8988T (cell line): ENCODE data around the gene TRERF1.
"Not testable (repeated sequence)": the region's sequence is repeated elsewhere in the genome, so short reads cannot be mapped to it uniquely, and the experiment has no call there.

Source experiments
- DNase-seq: peaks from one replicate; pipeline ENCODE4 v3.0.0; 2011

The TRERF1 gene

DNA sequence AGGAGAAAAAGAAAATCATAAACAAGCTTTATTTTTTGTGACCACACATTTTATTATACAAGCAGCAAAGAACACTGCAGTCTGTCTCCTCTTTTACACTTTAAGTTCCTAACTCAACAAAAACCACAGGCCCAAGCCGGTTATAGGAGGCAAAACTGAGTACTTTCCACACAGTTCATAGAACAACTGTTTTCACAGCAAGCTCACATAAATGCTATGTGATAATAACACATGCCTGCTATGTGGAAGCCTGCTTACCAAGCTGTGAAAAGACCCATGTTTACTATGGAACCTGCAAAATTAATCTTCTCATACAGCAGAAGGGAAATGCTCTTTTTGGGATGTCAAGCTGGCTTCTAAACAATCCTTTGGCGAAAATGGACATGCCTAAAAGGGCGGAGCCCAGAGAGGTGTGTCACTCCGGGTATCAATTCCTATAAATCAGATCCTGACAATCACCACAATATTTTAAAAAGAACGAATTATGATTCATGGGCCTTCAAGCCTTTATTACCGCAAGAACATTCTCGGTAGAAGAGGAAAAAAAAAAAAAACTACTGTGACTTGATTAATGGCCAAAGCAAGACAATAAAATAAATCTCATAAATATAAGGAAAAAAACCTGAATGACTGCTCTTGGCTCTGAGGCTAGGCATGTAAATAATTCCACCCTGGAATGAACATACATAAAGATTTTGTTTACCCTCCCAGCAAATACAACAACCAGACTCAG lies 2.6 kb downstream of the TRERF1 start:
- DNase-seq, result no peak

DNA sequence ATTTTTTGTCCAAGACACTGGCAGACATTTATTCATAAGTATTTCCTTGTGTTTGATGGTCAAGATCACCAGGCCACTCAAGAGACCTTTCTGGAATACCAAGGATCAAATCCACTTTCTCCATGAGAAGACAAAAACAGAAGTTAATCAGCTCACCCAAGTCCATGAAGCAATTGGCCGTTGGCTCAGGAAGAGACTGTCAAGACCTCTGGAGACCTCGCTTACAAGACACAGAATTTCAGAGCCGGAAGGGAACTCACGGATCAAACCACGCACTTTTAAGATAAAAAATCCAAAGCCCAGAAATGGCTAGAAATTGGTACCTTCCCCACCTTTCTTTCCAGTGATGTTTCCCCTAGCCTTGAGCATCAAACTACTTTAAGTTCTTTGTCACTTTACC lies 3.3 kb downstream of the TRERF1 start:
- DNase-seq, result no peak

DNA sequence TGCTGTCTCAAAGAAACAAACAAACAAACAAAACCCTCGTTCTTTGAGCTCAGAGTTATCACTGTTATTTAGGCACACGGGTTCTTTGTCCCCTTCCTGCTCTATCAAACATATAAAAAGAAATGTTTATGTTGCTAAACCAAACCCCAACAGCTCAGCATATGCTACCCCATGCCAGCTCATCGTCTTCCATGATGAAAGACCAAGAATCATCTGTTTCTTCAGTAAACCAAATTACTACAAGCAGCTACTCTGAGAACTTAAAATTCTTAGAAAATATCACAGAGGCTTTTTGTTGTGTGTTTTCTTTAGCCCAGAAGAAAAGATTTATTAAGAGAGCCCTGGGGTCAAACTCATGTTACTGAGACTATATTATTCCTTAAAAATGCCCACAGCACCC lies 4.7 kb downstream of the TRERF1 start:
- no peak for DNase-seq

DNA sequence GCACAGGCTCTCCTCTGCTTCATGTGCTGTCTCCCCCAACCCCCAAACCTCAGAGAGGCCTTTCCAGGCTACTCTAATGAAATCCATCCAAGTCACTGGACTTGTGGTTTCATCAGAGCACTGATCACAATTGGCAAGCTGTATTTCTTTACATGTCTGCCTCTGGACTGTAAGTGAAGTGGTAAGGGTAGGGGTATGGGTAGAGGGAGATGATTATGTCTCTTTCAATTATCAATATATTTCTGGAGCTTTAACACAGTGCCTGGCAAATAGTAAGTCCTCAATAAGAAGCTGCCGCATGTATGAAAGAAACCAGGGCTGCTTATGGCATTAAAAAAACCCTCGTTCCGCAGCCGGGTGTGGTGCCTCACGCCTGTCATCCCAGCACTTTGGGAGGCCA lies 5.4 kb downstream of the TRERF1 start:
- DNase-seq, result no peak

DNA sequence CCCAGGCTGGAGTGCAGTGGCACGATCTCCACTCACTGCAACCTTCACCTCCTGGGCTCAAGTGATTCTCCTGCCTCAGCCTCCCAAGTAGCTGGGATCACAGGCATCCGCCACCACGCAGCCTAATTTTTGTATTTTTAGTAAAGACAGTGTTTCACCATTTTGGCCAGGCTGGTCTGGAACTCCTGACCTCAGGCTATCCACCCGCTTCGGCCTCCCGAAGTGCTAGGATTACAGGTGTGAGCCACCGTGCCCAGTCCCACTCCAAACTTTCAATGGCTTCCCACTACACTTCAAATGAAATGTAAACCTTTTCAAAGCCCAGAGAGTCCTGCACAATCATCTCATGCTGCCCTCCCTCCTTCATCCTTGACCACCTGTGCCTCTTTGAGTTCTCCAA lies 5.8 kb downstream of the TRERF1 start:
- not testable (repeated sequence) for DNase-seq

DNA sequence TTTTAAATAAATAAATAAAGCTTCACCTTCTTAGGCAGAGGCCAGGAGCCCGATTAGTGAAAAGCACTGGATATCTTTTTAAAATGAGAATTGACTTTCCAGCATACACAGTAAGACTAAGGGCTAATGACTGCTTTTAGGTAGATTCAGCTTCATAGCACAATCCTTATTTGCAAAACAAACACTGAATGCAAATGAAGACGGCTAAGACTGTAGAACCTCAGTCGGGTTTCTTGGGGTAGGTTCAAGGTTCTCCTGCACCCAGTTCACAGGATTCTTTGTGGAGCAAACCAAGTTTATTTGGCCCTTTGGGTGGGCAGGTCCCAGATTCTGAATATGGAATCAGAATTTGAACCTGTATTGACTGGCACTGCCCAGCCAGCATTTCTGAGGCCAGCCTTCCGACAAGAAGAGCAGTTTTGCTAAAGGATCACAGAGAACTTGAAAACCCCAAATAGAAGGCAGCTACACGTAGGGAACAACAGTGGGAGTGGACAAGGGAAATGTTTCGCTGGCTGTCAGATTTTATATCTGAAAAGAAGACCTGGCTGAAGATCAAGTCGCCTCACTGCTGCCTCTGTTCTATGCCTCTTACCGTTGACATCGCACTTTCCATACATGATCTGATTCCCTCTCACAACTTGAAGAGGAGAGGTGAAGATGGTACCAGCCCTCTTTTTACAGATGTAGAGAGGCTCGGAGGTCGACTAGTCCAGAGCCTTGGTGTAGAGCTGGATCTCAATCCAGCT lies 8.2 kb downstream of the TRERF1 start:
- DNase-seq, result no peak

DNA sequence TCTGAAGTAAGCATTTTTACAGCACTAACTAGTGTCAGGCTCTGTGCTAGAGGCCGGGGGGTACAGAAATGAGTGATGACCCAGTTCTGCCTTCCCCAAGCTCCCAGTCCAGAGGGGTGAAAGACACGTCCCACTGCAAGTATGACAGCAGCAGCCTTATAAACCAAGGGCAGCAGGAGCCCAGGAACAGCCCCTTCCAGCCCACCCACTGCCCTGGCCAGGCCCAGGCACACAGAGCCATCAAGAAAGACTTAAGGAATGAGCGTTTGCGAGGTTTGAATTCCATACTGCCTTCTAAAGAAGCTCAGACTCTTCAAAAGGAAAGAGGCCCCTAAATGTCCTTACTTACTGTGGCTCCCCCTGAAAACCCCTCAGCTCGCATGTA lies 10.0 kb downstream of the TRERF1 start:
- no peak for DNase-seq

DNA sequence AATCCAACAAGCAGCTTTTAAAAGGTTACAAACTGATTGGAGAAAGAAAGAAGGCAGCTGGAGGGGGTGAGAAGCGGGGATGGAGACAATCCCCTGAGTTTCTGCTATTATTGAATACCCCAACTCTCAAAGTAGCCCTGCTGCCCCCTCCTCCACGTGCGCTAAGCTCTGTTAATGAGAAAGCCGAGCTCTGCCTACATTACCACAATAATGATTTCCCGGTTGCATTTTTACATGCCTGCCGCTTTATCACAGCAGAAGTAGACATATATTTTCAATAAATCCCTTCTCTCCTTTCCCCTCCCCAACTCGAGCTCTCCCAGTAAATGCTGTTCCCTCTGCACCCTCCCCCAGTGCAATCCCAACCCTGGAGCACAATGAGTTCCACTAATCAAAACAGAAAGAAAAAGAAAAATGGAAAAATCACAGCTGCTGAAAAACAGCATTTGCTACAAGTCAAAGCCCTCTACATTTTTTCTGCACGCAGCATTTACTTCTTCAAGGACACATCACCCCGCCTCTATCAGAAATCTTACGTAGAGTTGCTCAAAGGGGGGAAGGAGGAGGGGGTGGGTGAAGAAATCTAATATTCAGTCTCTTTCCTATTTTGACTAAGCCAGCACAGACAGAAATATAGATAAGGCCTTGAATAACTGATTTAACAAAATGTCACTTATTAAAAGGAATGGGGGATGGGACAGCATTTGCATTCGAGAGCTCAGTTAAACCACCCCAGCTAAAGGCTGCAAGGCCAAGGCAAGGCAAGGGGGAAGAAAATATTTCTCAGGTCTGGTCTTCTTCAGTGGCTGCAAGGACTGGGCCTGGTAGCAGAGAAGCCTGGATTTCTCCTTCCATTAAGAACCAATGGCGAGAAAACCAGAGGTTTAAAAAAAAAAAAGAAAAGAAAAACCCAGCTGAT lies 10.7 kb downstream of the TRERF1 start:
- no peak for DNase-seq

DNA sequence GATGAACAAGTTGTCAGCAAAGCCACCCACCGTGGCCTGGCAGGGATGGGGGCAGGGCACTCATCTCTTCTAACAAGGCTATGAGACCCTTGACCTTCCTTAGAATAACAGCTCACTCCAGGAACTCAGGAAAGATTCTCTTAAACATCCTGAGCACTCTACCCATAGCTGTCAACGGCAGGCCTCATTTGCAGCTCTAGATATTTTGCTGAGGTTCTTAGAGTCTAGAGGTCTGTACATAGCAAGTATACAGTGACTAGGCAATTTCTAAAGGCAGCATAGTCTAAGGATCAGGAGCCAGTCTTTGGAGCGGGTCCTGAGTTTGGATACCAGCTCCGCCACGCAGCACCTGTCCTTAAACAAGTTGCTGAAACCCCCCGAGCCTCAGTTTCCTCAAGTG lies 11.7 kb downstream of the TRERF1 start:
- DNase-seq, result no peak

DNA sequence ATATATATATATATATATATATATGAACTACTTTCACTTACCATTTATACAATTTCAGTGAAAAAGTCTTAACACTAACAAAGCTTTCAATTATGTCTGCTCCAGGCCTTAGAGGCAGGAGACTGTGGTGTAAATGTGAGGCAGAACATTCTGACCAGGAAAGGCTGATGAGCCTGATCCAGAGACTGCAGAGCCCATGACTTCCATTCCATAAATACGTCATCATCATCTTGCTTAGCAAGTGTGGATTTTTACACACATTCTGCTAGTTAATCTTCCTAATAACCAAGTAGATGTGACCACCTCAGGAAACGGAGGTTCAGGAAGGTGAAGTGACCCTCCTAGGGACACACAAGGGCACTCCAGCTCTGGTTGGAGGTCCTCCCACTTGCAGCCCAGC lies 14.9 kb downstream of the TRERF1 start:
- DNase-seq, result no peak

DNA sequence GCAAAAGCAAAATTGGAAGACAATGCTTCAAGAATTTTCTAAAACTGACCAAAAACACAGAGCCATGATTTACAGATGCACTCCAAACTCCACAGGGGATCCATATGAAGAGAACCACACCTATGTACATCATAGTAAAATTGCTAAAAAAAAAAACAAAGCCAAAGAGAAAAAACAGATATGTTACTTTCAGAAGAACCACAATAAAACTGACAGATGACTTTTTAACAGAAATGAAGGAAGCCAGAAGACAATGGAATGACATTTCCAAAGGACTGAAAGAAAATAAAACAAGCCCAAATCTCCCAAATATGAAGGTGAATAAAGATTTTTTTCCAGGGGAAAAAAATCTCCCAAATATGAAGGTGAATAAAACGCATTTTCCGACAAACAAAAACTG lies 17.5 kb downstream of the TRERF1 start:
- no peak for DNase-seq

DNA sequence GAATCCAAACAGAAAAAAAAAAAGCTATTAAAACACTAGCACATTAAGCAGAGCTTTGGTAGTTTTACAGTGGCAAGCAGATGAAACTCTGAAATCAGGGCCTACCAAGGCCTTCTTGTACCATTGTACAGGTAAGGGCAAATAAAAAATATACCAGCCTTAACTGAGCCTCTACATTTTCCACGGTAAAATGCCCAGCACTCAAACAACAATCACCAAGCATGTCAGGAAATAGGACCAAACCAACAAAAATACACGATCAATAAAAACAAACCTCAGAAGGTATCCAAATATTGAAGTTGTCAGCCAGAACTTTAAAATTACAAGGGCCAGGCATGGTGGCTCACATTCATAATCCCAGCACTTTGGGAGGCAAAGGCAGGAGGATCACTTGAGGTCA lies 18.3 kb downstream of the TRERF1 start:
- no peak for DNase-seq

DNA sequence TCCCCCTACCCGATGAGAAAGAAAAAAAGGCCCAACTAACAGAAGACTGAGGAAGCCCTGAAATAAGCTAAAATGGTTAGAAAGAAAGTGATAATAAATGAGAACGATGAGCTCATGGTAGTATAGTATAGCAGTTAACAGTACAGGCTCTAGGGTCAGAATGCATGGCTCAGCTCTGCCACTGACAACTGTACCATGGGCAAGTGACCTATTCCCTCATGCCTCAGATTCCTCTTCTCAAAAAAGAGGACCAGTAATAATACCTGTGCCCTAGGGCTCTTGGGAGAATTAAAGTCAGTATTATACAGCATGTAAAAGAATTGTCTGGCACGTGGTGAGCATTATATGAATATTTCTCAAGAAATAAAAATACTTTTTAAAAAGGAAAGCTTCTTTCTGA lies 19.8 kb downstream of the TRERF1 start:
- DNase-seq, result no peak

DNA sequence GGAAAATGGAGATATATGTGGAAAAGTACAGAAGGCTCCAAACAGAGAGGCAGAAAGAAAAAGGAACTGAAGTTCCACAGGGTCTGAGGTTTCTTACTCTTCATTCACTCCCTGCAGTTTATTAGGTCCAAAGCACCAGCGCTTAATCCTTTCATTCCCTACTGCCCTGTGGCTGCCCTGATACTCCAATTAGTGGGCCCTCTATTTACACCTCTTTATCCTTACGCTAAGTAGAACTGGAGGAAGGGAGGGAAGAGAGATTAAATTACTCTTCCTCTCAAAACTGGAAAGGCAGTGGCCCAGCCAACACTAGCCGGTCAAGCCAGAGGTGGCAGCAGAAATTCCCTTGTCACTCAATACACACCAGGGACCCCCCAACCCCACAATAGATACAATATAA lies 20.4 kb downstream of the TRERF1 start:
- no peak for DNase-seq

DNA sequence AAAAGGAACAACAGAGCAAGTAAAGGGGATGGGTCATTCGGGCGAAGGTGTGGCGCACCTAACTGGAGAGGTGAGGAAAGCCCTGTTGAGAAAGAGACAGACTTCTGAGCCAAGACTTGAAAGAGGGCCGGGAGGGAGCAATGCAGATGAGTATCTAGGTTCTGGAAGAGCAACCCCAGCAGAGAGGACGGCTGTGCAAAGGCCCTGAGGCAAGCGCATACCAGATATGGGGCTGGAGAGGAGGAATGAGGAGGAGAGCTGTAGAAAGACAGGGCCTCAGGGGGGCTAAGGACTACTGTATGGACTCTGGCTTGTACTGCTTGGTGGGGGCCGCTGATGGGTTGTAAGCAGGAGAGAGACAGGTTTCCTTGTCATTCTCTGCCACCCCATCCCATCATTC lies 21.9 kb downstream of the TRERF1 start:
- no peak for DNase-seq

DNA sequence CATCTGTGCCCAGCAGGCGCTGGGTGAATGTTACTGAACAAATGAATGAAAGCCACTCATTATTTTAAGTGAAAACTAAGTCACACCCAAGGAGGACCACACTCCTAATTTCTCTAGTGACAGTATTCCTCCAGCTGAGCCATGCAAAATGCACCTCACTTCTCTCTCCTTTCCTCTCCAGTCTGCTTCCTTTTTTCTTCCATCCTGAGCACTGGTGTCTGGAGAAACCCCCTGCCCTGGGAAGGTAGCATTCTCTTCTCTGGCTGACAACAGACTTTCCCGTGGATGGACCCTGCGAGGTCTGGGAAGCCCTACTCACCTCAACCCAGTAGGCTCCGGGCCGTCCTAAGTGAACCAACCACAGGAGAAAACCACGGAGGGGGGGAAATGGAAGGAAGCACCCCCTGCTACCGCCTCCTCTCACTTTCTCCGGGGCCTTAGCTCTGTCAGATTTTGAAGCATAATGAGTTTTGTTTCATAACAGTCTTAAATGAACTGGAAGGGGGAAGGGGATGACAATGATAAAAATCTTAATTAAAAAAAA lies 22.6 kb downstream of the TRERF1 start:
- no peak for DNase-seq

DNA sequence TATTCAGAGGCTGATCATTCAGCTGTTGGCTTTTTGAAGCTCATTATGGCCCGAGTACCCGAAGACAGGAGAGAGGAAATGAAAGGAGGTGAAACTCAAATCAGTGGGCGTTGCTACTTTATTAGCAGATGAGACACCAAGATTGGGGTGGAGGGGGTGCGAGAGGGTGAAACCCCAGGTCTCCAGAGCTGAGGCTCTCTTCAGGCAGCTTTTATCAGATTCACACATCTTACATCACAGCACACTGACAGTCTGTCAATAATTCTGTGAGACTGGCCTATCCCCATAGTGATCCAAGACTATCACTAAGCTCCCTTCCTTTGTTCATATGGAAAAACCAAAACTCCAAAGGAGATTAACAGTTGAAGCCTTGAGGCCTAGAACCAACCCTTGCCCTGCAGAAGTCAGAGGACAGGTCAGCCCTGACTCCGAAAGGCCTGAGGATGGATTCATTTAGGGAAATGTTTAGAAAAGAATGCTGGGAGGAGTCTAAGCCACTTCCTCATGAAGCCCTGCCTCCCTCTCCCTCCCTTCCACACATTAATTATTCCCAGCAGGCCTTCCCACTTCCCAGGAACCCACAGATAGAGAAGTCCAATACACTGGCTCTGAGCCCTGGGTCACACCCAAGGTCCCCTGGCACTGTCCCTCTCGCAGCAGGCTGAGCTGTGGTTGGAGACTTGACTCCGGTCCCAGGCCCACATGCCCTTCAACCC lies 23.2 kb downstream of the TRERF1 start:
- no peak for DNase-seq

DNA sequence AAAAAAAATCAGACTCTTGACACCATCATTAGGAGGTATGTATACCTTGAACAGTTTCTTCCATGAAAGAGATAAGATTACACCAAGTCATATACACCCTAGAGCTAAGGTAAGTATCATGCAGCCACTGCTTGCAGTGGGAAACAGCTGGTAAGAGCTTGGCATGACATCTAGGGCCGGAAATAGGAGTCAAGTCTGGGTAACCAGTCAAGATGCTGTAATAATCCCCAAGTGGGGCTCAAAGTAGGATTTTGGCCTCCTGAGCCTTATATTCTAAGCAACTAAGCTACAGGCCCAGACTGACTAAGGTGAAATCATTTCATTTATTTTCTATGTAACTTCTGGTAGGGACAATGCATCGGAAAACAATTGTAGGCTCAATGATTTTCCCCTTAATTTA lies 23.9 kb downstream of the TRERF1 start:
- no peak for DNase-seq

DNA sequence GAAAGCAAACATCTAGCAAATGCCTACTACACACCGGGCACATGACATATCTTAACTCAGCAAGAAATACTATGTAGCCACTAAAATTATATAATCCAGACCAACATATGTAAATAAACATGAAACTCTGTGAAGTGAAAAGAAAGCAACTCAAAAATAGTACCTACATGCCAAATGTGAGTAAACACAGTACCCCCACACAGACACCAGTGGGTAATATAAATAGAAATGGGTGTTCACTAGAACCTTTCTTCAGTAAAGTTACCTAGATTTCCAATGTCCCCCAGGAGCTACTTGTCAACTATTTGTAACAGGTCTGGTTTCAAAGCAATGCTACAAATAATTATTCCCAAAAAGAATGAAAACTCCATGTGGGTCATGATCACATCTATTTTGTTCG lies 25.5 kb downstream of the TRERF1 start:
- no peak for DNase-seq

DNA sequence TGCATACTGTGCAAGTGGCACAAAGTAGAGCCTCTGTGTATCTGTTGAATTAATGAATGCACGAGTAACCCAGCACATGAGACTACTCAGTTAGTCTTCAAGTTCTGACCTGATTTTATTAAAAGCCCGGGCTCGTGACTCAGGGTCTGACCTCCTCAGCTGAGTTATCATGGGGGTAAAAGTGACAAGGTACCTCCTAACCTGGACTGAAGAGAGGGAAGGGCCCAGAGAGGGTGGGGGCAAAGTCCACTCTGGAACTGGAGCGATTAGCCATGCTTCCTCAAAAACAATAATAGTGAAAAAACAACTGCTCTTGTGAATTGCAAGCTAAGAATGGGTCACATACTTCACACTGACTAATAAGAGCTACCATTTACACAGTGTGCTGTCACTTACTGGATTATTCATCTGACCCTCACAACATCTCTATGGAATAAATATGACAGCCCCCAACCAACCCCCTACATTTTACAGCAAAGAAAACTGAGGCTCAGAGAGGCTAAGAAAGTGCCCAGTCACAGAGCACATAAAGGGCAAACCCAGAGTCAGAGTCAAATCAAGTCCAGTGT lies 26.7 kb downstream of the TRERF1 start:
- no peak for DNase-seq

DNA sequence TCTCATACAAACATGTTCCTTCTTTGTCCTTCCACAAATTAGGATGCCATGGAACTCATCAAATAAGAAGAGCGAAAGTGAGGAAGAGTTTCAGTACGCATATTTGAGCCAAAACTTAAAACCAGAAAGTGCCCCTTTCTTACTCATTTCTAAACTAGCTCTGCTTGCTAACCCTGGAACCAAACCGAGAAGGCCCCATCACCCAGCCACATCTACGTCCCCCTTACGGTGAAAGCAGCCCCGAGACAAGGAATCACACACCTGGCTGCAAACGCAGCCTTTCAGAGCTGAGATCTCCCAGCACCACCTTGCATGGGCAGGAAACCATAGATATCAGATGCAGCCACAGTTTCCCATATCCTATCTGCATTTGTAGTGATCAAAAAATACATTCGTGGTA lies 28.5 kb downstream of the TRERF1 start:
- no peak for DNase-seq

DNA sequence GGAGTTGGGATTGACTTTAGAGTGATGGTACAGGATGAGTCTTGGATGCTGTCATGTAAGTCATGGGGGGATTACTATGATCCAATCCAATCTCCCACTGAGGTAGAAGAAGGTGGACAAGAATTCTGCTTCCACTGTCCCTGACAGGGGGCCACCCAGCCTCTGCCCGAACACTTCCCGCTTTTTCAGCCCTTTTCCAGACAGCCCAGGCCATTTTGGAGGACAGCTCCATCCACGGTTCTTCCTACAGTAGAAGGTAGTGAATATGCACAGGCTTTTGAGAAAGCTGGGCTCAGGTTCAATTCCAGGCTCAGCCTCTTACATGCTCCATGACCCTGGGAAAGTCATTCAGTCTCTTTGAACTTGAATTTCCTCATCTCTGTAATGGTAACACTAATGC lies 31.0 kb downstream of the TRERF1 start:
- DNase-seq, result no peak
